Suppressor macrophage treated with lipopolysaccharide for 1 hour (primary cell): ENCODE results near the gene ADI1.
"Not testable (repeated sequence)": the region's sequence is repeated elsewhere in the genome, so short reads cannot be mapped to it uniquely, and the experiment has no call there.

Experiments
- DNase-seq, 3 donors: peaks; one replicate each; pipeline ENCODE4 v3.0.0-alpha.2; 2020 to 2022

ADI1 gene

GRCh38 chr2:3529316-3530025, 10.1 kb upstream of the ADI1 start:
- DNase-seq, result no peak

- no peak for DNase-seq
These were observed 8.8 kb upstream of the ADI1 start for GRCh38 chr2:3527886-3528785.

- DNase-seq, result no peak
These were observed 7.5 kb upstream of the ADI1 start for GRCh38 chr2:3526871-3527270.

DNA sequence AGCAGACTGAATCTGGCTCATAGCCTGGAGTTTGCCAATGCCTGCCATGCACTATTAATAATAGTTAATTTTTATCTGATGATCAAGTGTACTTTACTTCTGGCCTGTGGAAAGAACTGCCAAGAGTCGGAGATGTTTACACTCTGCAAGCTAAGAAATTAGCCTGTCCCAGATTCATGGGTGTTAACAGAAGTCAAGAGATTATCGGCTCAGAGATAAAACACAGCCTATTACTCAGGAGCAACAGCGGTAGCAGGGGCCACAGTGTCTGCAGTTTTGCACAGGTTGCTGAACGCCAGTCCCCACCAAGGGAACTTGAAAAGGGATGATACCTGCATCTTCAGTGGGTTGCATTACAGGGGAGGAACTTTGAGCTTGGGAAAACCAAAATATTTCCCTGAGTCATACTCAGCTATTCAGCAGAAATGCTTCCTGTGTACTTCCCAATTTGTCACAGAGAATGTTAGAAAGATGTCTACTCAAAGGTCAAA, 4.3 kb upstream of the ADI1 start:
- peak; percentile 63 to 87 (median 86) for DNase-seq

- no peak for DNase-seq
These were observed 3.7 kb upstream of the ADI1 start for GRCh38 chr2:3522961-3523421.

- no peak for DNase-seq
These were observed 1.3 kb upstream of the ADI1 start for GRCh38 chr2:3520591-3520990.

DNA sequence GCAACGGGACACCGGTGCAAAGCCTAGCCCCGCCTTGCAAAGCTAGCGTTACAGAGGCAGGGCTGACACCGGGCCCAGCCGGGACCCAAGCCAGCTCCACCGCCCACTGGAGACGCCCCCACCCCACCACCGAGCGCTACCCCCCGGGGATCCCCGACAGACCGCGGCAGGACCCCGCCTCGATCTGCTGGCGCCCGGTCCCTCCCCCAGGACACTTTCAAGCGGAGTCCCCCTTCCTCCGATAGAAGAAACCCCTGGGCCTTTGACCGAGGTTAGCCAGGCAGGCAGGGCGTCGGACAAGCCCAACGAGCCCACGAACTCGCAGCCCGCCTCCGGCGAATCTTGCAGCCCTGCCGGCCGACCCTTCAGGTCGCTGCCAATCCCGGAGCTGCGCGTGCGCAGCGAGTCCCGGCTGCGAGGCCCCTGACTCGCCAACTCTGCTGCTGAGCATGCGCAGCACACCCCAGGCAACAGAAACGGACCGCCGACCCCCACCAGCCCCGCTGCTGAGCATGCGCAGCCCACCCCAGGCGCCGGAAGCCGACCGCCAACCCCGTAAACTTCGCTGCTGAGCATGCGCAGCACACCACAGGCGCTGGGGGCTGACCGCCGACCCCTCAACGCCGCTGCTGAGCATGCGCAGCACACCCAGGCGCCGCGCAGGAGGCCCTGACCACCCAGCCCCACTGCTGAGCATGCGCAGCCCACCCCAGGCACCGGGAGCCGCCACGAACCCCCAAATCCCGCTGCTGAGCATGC, 656 bp downstream of the ADI1 start:
- DNase-seq, result peak; percentile 97 to 98 (median 98)

GRCh38 chr2:3517948-3518495, 1.3 kb downstream of the ADI1 start:
- no peak for DNase-seq

GRCh38 chr2:3516831-3517230, 2.5 kb downstream of the ADI1 start:
- no peak for DNase-seq

GRCh38 chr2:3515438-3515837, 3.9 kb downstream of the ADI1 start:
- not testable (repeated sequence) for DNase-seq

- no peak for DNase-seq
These were observed 6.1 kb downstream of the ADI1 start for GRCh38 chr2:3513026-3513810.

DNA sequence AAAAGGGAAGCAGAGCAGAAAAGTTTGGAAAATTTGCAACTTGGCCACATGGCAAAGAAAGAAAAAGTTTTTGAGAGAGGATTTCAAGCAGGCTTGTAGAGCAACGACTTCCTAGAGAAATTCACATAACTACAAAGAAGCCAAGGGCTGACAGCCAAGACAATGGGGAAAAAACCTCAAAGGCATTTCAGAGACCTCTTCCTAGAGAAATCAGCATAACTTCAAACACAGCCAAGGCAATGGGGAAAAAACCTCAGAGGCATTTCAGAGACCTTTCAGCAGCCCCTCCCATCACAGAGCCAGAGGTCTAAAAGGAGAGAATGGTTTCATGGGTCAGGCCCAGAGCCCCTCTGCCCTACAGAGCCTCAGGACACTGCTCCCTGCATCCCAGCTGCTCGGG, 7.2 kb downstream of the ADI1 start:
- no peak for DNase-seq

DNA sequence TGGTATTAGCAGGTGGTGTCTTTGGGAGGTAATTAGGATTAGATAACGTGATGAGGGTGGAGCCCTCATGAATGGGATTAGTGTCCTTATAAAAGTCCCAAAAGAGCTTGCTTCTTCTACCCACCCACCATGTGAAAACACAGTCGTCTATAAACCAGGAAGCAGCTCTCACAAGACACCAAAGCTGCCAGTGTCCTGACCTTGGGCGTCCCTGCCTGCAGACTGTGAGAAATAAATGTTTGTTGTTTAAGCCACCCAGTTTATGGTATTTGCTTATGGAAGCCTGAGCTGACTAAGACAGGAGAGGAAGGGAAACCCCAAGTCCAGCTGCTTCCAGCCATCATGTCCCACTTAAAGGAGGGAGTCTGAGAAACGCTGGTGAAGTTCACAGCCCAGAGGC, 13.6 kb downstream of the ADI1 start:
- DNase-seq, result peak in 1 of 3 donors; percentile 23

- DNase-seq, result no peak
These were observed 14.6 kb downstream of the ADI1 start for GRCh38 chr2:3504741-3505140.

DNA sequence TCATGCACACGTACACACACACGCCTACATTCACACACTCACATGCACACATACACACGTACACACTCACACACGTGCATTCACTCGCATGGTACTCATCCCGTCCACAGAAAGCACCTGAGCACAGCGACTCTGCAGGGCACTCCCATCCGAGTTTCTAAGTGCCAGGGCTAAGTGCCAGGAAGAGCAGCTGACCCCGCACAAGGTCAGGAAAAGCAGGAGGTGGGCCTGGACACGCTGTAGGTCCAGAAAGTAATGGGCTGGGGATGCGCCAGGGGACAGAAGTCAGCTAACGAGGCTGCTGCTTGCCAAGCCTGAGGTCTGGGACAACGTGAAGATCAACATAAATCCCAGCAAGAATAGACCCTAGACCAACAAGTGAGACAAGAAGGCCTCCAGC, 15.8 kb downstream of the ADI1 start:
- DNase-seq, result no peak

DNA sequence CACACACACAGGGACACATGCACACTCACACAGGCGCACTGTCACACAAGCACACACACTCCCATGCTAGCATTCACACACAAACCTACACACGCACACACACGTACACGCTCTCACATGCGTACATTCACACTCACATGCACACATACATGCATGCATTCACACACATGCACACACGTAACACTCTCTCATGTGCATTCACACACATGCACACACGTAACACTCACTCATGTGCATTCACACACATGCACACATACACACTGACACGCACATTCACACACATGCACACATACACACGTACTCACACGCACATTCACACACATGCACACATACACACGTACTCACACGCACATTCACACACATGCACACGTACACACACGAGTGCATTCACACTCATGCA, 16.3 kb downstream of the ADI1 start:
- DNase-seq, result no peak

DNA sequence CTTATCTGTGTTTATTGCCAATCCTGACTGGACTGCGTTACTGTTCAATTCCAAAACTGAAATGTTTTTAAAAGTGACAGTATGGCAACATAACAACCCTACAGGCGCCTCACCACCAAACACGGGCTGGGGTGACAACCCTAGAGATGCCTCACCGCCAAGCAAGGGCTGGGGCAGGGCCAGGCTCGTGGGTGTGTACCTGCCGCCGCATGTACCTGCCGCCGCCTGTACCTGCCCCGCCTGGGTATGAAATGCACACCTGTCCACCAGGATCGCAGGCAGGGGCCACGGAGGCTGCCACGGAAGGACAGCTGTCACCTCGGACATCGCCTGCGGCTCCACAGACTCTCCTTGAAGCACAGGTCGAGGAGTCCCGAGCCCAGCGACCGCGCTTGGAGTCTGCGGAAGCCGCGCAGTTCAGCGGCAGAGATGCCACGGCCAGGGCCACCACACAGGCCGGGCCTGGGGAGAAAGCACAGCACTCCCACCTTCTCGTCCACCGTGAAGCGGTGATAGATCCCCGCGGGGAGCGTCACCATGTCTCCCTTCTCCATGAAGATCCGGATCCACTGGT, 18.9 kb downstream of the ADI1 start:
- DNase-seq, result no peak

GRCh38 chr2:3498783-3499394, 20.4 kb downstream of the ADI1 start:
- no peak for DNase-seq

GRCh38 chr2:3496708-3497080, 22.6 kb downstream of the ADI1 start:
- DNase-seq, result not testable (repeated sequence)

- DNase-seq, result no peak
These were observed 24.2 kb downstream of the ADI1 start for GRCh38 chr2:3494984-3495666.

GRCh38 chr2:3493615-3494007, 25.7 kb downstream of the ADI1 start:
- no peak for DNase-seq
